OCI-LY1 (cell line): ENCODE measurements around the gene SCN1B.

ENCODE experiments used
- H2AFZ ChIP-seq: fragments of 200-600 bp; sonication (generic), shearing (Covaris generic); 2 replicates; pipeline ENCODE4 v1.6.0; 2014; ENCODE audit warnings: antibody characterized with exemption, mild to moderate bottlenecking, low read length
- H3F3A ChIP-seq: fragments of 200-600 bp; sonication (generic), shearing (Covaris generic); 2 replicates; pipeline ENCODE4 v1.6.0; 2014; ENCODE audit warnings: mild to moderate bottlenecking, antibody characterized with exemption, low read length, moderate library complexity; ENCODE audit not compliant: insufficient read depth
- H3K27ac ChIP-seq: fragments of 200-600 bp; sonication (generic); 2 replicates; pipeline ENCODE4 v1.5.1; 2014; ENCODE audit warnings: low read length, mixed run types, mild to moderate bottlenecking, low read depth; ENCODE audit not compliant: poor library complexity, severe bottlenecking
- H3K27me3 ChIP-seq: fragments of 200-600 bp; sonication (generic); 2 replicates; pipeline ENCODE4 v1.6.0; 2014; ENCODE audit warnings: antibody characterized with exemption, mild to moderate bottlenecking, low read length, moderate library complexity; ENCODE audit not compliant: insufficient read depth
- H3K36me3 ChIP-seq: fragments of 200-600 bp; sonication (generic); 2 replicates; pipeline ENCODE4 v1.6.1; 2014; ENCODE audit warnings: mild to moderate bottlenecking, antibody characterized with exemption, low read length, moderate library complexity, mixed read lengths; ENCODE audit not compliant: insufficient read depth
- H3K4me1 ChIP-seq: fragments of 200-600 bp; sonication (generic); 2 replicates; pipeline ENCODE4 v1.5.1; 2014; ENCODE audit warnings: mild to moderate bottlenecking, low read length, moderate library complexity; ENCODE audit not compliant: insufficient read depth, severe bottlenecking
- H3K4me2 ChIP-seq: fragments of 200-600 bp; sonication (generic), shearing (Covaris generic); 2 replicates; pipeline ENCODE4 v1.6.1; 2014; ENCODE audit warnings: low read length
- H3K4me3 ChIP-seq: fragments of 200-600 bp; sonication (generic); 2 replicates; pipeline ENCODE4 v1.5.1; 2014; ENCODE audit warnings: low read length, low read depth, mild to moderate bottlenecking, mixed read lengths; ENCODE audit not compliant: poor library complexity, severe bottlenecking
- H3K79me2 ChIP-seq: fragments of 200-600 bp; shearing (Covaris generic); 2 replicates; pipeline ENCODE4 v1.6.1; 2016; ENCODE audit warnings: mixed run types, low read length, mixed read lengths; ENCODE audit not compliant: insufficient read depth
- H3K9ac ChIP-seq: fragments of 200-600 bp; sonication (generic), shearing (Covaris generic); 2 replicates; pipeline ENCODE4 v1.6.1; 2014; ENCODE audit warnings: mild to moderate bottlenecking, low read length, mixed read lengths
- H3K9me2 ChIP-seq: fragments of 200-600 bp; sonication (generic), shearing (Covaris generic); 2 replicates; pipeline ENCODE4 v1.6.1; 2014; ENCODE audit warnings: low read depth, mild to moderate bottlenecking, low read length, mixed read lengths
- H3K9me3 ChIP-seq: fragments of 200-600 bp; shearing (Covaris generic); 2 replicates; pipeline ENCODE4 v1.6.1; 2014; ENCODE audit warnings: low read length, mixed read lengths
- H4K20me1 ChIP-seq: fragments of 200-600 bp; sonication (generic), shearing (Covaris generic); 2 replicates; pipeline ENCODE4 v1.6.0; 2016; ENCODE audit warnings: mild to moderate bottlenecking, low read length; ENCODE audit not compliant: insufficient read depth
- EZH2 ChIP-seq: fragments of 200-600 bp; sonication (generic), shearing (Covaris generic); IDR thresholded peaks from 2 replicates; pipeline ENCODE4 v1.8.0; 2017; ENCODE audit warnings: borderline replicate concordance, mixed run types, mild to moderate bottlenecking, antibody characterized with exemption, low read length, moderate library complexity, mixed read lengths
- TF ChIP-seq, protein P1 (sequence below): fragments of 200-600 bp; sonication (generic), shearing (Covaris generic); IDR thresholded peaks from 2 replicates; pipeline ENCODE4 v1.5.1; 2017; ENCODE audit warnings: mild to moderate bottlenecking, antibody characterized with exemption, low read length, moderate library complexity, mixed read lengths

The SCN1B gene

DNA sequence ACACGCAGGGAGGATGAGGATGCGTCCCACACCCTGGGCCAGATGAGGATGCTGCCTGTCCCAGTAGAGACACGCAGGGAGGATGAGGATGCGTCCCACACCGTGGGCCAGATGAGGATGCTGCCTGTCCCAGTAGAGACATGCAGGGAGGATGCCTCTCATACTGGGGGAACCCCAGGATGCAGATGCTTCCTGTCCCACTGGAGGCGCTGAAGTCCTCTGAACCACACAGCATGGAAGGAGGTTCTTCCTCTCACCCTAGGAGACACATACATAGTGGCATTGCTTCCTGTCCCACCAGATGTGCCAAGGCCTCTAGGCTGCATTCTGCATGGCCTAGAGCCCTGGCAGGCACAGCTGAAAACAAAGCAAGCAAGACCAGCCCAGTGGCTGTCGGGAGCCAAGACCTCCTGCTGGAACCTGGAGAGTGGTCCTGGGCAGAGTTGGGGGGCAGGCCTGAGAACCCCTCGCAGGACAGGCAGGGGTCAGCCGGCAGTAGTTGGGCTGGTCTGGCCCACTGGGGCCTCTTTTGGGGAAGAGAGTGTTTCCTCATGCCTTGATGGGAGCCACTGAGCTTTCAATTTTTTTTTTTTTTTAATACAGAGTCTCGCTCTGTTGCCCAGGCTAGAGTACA, 15.5 kb downstream of the SCN1B start:
- Histone ChIP-seq H3K9me3 (no peaks in the 10 kb centered on the region), H3K9ac (no peak overlapping the region), H2AFZ (no peak overlapping the region), H3K9me2 (no peaks in the 10 kb centered on the region), H3K4me3 (no peak overlapping the region), H3K4me1 (no peaks in the 10 kb centered on the region), H3K27me3 (no peaks in the 10 kb centered on the region; the same call in 1 of the 2 replicates), H3K36me3 (no peaks in the 10 kb centered on the region), H3K4me2 (no peak overlapping the region), H3K27ac (no peak overlapping the region), H3F3A (no peaks in the 10 kb centered on the region), H4K20me1 (no peaks in the 10 kb centered on the region), H3K79me2 (no peaks in the 10 kb centered on the region)
- TF ChIP-seq EZH2 = no peak
- TF ChIP-seq, protein P1, sequence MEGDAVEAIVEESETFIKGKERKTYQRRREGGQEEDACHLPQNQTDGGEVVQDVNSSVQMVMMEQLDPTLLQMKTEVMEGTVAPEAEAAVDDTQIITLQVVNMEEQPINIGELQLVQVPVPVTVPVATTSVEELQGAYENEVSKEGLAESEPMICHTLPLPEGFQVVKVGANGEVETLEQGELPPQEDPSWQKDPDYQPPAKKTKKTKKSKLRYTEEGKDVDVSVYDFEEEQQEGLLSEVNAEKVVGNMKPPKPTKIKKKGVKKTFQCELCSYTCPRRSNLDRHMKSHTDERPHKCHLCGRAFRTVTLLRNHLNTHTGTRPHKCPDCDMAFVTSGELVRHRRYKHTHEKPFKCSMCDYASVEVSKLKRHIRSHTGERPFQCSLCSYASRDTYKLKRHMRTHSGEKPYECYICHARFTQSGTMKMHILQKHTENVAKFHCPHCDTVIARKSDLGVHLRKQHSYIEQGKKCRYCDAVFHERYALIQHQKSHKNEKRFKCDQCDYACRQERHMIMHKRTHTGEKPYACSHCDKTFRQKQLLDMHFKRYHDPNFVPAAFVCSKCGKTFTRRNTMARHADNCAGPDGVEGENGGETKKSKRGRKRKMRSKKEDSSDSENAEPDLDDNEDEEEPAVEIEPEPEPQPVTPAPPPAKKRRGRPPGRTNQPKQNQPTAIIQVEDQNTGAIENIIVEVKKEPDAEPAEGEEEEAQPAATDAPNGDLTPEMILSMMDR = peak; percentile 38; the same call in 1 of the 2 replicates

DNA sequence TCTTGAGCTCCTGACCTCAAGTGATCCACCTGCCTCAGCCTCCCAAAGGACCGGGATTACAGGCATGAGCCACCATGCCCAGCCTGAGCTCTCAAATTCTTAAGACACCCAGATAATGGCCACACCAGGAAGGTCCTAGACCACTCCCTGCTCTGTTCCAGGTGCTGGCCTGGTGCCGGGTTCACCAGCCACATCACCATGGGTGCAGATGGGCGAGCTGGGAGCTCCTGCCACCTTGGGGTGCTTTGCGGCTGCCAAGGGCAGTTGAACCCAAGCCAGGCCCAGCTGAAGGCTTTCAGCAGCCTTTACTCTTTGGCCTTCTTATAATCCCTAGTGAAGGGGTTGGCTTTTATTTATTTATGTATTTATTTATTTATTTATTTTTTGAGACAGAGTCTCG, 16.2 kb downstream of the SCN1B start:
- no peaks in the 10 kb centered on the region for H3K4me1 ChIP-seq
- no peaks in the 10 kb centered on the region for H3K9me3 ChIP-seq
- no peaks in the 10 kb centered on the region for H3F3A ChIP-seq
- no peak overlapping the region for H2AFZ ChIP-seq
- H3K9me2 ChIP-seq = no peaks in the 10 kb centered on the region
- H3K9ac ChIP-seq = no peak overlapping the region
- no peaks in the 10 kb centered on the region for H3K79me2 ChIP-seq
- H3K36me3 ChIP-seq = no peaks in the 10 kb centered on the region
- no peak overlapping the region for H3K4me2 ChIP-seq
- TF ChIP-seq, protein P1 = no peak
- TF ChIP-seq EZH2 = no peak
- no peaks in the 10 kb centered on the region for H4K20me1 ChIP-seq
- no peak overlapping the region for H3K27ac ChIP-seq
- no peaks in the 10 kb centered on the region; the same call in 1 of the 2 replicates for H3K27me3 ChIP-seq
- no peak overlapping the region for H3K4me3 ChIP-seq

DNA sequence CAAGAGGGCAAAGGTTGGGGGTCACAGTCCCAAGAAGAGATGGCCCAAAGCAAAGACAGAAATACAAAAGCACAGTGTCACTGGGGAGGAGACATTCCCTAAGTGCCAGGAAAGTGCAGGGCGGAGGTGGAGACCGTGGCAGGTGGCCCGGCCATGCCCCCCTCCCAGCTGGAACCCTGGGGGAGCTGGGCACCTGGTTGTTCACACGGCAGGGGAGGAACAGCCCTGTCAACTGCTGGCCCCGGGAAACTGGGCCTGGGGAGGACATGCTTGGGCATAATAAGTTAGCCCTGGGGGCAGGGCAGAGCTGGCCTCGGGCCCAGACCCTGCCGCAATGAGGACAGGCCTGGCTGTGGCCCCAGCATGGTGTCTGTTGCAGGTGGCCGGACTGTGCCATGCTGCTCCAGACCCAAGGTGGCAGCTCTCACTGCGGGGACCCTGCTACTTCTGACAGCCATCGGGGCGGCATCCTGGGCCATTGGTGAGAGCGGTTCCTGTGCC, 18.7 kb downstream of the SCN1B start:
- Histone ChIP-seq H3F3A (no peaks in the 10 kb centered on the region), H3K27me3 (no peaks in the 10 kb centered on the region; the same call in 1 of the 2 replicates), H3K9me3 (no peaks in the 10 kb centered on the region), H3K36me3 (no peaks in the 10 kb centered on the region), H4K20me1 (no peaks in the 10 kb centered on the region), H3K4me3 (no peak overlapping the region), H3K9me2 (no peaks in the 10 kb centered on the region), H3K4me2 (no peak overlapping the region), H3K79me2 (no peaks in the 10 kb centered on the region), H2AFZ (no peak overlapping the region), H3K4me1 (no peaks in the 10 kb centered on the region), H3K27ac (no peak overlapping the region), H3K9ac (no peak overlapping the region)
- TF ChIP-seq EZH2 = no peak
- TF ChIP-seq, protein P1 = no peak
